HG03432 (cell line): ENCODE data around the gene DCST2.

Source experiments
- ATAC-seq: cut with Tn5 transposase; IDR thresholded peaks from one replicate; pipeline ENCODE4 v1.9.1; 2021; ENCODE audit warnings: mild to moderate bottlenecking, moderate library complexity; ENCODE audit not compliant: unreplicated experiment

DCST2 gene

DNA sequence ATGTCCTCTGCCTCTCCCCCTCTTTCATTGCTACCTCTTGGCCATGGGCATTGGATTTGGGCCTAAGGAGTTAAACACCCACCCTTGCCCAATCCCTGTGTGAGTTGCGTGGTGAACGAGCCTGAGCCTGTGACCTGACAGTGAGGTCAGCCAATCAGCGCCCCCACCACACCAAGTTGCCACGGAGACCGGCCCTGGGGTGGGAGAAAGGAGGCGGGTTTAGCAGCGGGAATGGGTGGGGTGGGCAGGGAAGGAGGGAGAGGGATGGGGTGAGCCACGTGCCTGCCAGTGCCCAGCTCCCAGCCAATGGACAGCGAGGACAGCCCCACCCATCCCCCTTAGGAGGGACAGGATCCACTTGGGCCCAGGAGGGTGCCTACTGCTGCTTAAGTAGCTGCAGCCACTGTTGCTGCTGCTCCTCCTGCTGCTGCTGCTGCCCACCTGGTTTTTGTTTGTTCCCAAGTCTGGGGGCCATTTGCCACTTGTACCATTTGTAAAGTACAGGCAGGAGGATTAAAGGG lies 21.5 kb downstream of the DCST2 start:
- ATAC-seq: no peak

DNA sequence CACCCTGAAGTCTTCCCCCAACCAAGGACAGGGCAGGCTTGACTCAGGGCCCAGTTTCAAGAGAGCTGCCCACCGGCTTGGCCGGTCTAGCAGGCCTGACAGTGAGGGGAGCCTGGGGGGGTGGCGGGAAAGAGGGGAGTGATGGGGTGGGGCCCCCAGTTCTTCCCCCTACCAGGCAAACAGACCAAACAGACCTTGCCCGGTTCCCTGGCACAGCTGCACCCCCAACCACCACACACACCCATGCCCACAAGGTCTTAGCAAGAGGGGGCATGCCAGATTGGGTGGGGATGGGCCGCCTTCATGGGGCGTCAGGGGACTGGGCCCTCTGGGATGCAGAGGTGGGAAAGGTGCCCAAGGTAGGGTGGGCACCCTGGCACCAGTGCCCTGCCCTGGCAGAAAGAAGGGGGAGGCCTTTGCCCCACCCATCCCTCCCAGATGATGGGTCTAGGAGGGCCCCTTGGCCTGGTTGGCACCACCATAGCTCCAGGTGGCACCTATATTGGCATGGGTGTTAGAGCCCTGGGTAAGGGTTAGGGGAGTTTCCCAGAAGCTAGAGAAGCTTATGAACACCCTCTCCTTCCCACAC lies 22.1 kb downstream of the DCST2 start:
- ATAC-seq: no peak

DNA sequence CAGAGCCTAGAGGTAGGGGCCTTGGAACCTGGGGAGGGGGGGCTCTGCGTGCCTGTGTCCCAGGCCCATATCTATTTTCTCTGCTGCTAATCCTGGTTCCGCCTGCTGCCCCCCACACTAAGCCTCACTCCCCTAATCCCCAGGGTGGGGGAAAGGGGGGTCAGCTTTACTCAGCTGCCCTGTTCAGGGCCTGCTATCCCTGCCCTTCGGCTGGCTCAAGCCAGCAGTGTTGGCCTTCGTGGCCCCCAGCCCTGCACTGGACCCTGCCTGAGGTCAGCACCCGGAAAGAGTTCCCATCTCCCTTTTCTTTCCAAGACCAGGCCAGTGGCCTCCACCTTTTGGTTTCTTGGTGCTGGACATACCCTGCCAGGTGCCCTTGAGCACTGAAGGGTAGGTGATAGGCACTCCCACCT lies 22.6 kb downstream of the DCST2 start:
- no peak for ATAC-seq

DNA sequence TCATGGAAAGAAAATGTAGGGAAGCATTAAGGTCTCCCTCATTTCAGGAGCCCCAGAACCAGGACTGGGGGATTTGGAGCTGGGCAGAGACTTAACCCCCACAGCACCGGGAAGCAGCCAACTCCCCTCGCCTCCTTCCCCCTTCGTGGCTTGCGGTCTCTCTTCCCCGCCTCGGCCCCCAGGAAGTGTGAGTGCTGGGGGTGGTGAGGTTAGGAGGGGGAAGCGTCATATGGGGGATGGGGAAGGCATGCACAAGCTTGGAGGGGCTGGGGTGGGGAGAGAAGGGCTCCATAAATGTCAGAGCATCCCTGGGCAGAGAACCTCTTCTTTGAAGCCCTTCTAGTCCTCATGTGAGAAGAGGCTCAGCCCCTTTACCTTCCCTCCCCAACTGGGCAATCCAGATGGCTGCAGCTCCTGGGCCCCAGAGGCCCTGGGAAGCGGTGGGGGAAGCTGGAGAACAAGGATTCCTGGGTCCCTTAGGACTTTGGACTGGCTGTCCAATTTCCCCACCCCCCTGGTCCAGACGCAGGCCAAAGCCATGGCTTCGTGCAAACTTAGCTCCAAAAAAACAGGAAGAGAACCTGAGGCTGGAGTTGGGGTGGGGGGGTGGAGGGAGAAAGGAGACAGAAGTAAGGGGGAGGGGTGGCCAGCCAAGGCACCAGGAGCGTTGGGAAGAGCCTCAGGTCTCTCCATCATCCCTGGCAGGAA lies 23.2 kb downstream of the DCST2 start:
- ATAC-seq: no peak

DNA sequence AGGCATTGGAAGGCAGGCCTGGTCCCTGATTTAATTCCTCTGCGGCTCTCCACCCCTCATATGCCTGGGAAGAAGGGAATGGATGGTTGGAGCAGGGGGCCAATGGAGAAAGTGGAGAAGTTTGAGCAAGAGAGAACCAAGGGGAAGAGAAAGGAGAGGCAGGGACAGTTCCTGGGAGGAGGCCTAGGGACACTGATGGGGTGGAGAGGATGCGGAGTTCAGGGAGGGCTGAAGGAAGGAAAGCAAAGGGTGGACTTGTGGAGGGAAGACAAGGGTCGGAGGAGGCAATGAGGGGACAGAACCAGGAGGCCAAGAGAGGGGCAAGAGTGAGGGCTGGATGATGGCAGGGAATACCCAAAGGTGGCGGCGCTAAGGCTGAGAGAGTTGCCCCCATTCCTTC lies 23.8 kb downstream of the DCST2 start:
- no peak for ATAC-seq

DNA sequence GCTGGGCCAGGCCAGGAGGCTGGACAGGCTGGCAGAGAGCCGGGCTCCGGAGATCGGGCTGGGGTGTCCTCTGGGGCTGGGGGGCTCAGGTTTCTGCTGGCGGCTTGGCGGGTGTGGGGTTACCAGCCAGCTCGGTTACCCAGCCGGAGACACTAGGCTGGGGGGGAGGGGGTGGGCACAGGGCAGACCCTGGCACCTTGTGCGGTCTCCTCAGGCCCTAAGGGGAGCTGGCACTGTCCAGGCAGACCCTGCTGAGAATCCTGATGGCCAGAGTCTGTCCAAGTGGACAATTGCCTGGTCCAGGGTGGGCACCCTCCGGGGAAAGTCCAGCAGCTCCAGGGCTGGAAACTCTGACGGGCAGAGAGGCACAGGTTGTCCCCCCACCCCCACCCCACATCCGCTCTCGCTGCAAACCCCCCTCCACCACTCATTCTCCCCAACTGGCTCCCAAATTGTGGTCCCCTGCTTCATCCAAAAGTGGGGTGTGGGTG lies 24.3 kb downstream of the DCST2 start:
- ATAC-seq: no peak

DNA sequence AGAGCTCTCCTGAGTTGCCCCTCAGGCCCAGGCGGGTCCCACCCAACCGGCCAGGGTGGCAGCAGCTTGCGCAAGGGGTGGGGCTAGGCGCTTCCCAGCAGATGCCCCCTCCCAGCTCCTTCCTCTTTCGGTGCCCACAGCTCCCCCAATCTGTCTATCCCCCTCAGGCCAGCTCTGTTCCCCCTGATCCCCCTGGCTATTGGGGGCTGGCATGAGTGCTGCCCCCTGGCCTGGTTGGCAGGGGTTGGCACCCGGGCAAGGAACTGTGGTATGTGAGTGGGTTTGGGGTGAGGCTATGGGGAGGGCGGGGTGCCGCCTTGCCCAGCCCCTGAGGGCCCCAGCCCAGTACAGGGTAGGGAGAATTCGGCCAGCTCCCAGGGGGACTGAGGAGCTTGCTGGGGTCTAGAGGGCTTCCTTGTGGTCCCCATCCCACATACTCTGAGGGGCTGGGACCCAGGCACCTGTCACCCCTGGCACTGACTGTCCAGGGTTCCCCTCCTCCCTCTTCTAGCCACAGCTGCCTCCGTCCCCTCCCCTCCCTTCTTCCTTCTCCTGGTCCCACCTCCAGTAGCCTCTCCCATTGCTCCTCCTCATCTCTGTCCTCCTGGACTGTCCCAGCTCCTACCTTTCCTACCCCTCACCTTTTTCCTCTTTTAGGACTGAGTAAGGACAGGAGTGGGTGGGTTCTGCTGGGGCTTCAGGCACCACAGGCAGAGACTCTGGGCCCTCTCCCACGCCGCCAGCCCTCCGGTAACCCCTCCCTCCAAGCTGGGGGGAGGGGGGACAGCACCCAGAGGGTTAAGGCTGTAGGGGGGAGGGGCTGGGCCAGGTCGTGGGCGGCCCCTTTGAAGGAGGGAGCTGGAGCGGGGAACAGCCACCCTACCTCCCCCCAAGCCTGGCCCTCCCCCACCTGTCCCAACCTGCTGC lies 25.3 kb downstream of the DCST2 start:
- ATAC-seq: no peak

DNA sequence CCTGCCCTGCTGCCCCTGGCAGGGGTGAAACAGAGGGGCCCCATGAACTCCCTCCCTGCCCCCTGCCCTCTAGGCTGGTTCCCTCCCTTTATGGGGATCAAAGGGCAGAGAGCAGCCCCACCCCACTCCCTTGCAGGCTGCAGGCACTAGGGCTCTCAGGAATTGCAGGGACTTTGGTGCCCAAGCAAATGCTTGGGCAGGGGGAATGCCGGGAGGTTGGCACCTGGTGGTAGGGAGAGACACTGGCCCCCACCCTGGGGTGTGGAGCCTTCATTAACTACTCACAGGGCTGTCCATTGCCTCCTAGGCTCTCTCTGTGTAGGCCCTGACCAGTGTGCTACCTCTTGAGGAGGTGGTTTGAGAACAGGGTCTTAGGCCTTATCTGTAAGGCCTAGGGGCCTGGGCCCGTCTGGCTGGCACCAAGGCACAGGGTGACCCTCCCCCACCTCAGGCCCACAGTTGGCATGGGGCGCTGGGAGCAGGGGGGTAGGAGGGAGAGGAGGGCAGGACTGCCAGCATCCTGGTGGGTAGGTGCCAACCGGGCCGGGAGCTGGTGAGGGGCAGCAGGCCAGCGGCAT lies 26.2 kb downstream of the DCST2 start:
- ATAC-seq: no peak

DNA sequence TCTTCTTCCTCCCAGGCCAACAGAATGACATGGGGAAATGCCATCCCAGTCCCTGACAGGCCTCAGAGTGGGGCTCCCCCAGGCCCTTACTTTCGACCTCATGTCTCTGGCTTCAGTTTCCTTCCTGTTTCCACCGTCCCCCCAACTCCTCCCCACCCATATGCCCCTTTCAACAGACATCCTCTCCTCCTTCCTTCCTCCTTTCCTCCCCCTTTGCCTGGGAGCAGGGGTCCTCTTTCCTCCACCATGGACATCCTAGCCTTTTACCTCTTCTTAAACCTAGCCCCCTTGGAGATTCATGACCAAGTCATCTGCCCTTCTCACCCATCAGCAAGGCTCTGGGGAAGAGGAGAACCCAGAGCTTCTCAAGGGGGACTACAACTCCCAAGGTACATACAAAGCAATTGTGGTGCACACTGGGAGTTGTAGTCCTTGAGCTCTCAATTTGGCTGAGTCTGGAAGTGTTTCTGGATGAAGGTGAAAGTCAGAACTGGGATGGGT lies 26.9 kb downstream of the DCST2 start:
- no peak for ATAC-seq

DNA sequence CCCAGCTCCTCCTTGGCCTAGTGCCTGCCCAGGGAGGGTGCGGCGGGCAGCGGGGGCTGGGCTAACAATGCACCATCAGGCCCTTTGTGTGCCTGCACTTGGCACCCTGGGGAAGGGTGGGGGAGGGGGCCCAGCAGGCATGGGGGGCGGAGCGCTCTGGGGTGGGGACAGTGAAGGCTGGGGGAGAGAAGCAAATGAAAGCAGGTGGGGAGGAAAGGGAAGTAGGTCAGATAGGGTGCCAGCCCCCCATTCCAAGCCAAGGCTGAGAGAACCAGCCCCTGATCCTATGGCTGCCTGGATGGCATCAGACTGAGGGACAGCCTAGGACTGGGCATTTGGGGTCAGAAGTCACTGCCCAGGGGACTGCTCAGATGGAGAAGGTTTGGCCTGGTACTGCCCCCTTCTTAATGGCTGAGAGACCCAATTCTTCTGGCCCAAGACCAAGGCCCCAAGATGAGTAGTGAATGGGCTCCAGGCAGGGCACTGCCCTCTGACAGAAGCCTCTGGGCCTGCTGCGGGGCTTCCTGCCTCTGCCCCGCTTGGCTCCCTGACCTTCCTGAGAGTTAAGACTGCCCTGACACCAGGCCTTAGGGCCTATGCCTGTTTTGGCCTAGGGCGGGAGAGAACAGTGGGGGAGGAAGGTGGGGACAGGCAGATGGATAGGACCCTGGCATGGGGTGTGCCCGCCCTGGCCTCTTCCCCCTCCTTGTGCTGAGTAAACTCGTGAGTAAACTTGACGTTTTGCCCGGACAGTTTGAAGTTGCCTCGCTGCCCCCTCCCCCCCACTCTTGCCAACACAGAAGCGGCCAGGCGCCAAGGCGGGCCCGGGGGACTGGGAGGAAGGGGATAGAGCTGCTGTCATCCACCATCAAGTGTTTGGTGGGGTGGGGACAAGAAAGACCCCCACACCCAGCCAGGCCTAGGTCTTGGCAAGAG lies 28.2 kb downstream of the DCST2 start:
- no peak for ATAC-seq

DNA sequence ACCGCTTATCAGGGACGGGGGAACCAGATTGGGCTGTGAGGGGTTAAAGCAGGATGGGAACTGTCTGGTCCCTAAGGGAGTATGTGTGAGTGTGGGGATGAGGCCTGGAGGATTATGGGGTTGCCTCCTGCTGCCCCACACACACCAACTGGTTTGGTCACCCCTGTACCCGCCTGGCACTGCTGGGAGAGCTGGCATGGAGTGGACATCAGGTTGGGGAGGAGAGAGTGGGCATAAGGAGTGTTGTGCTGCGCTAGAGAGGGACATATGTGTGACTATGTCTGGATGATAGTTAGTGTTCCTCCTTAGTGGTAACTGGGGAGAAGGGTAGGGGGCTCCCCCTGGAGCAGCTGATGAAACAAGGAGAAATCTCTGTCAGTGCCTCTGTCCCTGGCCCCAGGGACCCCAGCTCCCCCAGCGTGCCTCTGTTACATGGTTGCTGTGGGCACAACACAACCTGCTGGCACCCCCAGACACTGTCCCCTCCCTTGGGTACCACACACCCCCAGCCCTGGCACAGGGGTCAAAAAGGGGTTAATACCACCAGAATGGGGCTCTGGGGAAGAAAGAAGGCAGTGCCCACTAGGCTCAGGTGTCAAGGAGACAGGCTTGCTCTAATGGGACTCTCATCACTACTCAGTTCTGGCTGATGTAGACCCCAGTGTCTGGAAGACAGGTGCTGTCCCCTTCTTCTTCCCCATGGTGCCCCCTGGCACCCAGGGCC lies 29.1 kb downstream of the DCST2 start:
- ATAC-seq: no peak

DNA sequence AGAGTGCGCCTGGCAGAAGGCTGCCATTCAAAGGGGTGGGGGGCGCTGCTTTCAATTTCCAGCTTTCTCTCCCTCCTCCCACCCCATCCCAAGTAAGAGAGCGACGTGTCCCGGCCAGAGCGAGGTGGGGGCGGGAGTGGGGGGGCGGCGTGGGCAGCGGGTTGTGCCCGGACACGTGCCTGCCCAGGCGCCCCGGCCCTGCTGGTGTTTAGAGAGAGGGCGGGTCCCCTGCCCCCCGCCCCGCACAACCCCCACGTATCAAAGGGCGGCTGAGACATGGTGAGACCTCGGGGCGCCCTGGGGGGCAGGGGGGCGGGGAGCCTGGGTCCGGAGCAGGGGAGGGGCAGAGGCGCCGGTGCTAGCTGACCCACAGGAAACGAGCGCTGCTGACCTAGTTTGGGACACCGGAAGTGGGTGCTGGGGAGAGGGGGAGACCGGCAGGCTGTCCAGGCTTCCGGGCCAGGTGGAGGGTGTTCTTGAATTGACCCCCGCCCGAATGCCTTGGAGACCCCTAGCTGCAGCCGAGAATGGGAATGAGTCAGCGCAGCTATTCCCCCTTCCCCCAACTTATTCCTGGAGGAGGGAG lies 29.7 kb downstream of the DCST2 start:
- no peak for ATAC-seq

DNA sequence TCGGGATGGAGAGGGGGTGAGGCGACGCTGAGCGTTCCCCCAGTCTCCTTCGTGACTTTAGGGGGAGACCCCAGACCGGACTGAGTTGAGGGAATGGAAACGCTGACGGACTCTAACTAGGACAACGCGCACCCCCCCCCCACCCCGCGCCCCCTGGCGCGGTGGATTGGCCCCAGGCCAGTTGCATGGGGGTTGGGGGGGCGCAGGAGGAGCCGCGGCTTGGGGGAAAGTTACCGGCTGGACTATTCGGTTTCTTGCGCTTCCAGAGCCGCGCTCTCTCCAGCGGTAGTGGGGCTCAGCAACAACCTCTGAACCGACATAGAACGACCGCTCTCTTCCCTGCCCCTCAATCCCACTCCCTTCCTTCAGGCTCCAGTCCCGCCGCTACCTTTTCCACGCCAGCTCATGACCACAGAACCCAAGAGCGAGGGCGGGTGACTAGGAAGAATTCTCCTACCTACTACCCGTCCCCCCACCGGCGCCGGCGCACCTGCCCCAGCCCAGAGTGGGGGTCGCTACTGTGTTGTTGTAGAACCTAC lies 30.3 kb downstream of the DCST2 start:
- no peak for ATAC-seq

DNA sequence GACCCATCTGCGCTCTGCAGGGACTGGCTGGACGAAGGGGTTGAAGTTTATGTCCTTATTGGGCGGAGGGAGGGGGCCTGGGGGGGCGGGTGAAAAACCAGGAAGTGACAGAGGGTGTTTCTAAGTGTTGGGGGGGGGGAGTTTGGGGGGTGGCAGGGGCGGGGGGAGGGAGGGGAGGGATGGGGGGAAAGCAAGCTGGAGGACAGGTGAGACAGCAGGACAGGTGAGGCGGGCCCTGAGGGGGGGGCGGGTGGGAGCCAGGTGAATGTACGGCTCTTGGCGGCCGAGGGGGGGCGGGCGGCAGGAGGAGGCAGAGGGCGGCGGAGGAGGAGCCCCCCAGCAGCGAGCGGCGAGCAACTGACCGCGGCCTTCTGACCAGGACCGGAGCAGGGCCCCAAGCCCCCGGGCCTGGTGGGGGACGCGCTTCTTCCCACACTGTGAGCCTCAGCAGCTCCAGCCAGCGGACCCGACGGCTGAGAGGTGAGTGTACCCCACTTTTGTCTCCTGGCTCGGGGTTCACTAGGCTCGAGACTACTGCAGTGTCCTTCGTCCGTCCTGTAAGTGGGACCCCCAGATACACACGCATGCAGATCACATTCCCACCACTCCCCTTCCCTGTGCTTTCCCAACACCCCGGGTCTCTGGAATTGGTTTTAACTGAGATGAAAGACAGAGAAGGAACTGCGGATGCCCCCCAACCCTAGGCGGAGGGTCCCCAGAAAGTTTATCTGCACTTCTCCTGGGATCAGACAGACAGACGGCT lies 30.9 kb downstream of the DCST2 start, which contains the start of gene ZBTB7B:
Gene ZBTB7B, plus strand, starts transcription at position 339 of the 763 bp plus-strand sequence. CDS start 11,859 bp downstream, outside the sequence.
- peak; percentile 0 for ATAC-seq

DNA sequence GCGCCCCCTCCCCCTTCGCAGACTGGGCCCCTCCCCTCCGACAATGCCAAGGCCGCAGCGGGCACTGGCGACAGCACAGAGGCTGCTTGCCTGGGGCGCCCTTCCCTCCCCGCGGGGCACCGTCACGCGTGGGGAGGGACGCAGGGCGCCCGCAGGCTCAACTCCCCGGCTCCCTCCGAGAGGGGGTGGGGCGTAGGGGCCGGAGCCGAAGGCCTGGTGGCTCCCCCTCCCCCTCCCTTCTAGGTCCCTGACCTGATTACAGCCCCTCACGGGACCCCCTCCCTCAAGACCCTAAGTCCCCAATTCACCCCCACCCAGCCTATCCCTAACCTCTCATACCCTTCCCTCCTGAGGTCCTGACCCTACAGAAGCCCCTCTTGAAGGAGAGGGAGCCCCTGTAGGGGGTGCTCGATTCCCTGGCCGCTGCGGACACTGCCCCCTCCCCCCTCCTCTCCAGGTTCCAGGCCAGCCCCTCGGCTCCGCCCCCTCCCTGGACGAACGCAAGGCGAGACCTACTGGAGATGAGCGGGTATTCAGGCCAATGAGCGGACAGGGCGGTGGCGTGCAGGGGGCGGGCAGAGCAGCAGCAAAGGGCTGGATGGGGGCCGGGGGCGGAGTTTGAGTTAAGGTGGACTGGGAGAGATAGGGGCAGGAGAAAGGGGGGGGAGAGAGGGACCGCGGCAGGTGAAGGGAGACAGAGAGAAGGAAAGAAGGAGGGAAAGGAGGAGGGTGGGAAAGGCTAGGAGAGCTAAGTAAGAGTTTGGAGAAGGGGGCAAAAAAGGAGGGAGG lies 31.7 kb downstream of the DCST2 start:
- ATAC-seq: peak; percentile 57

DNA sequence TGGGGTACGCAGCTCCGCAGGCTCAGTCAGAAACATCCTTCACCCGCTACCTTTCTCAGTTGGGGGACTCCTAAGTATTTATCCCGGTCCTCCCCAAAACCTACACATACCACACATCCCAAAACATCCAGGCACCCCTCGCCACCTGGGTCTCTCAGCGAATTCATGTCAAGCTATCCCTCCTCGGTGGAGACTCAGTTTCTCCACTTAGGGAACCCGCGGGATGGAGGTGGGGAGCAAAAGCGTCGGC lies 32.2 kb downstream of the DCST2 start:
- ATAC-seq: peak; percentile 15
